SK-N-SH treated with all-trans-retinoic acid at 6 μM for 48 hours (cell line): Measurements from ENCODE around the gene PSME1.
"Not testable (repeated sequence)": the region's sequence is repeated elsewhere in the genome, so short reads cannot be mapped to it uniquely, and the experiment has no call there.

ENCODE experiments used
- ATAC-seq: fragments of 200-7000 bp; cut with Tn5 transposase; 3 replicates; pipeline ENCODE4 v1.9.1; 2020; ENCODE audit warnings: mild to moderate bottlenecking, moderate library complexity
- ARNTL ChIP-seq: fragments of 450-650 bp; formaldehyde crosslinking; IDR thresholded peaks from 2 replicates; pipeline ENCODE4 v1.5.0; 2020; ENCODE audit warnings: low read depth, mild to moderate bottlenecking, moderate library complexity, borderline replicate concordance
- BACH2 ChIP-seq: fragments of 250-450 bp; sonication (Bioruptor Pico); IDR thresholded peaks from 2 replicates; pipeline ENCODE4 v1.9.0; 2021; ENCODE audit warnings: mild to moderate bottlenecking, borderline replicate concordance
- CREB5 ChIP-seq: fragments of 250-450 bp; sonication (Bioruptor Pico); IDR thresholded peaks from 2 replicates; pipeline ENCODE4 v1.5.1; 2020; ENCODE audit warnings: low read depth, mild to moderate bottlenecking, moderate library complexity
- CSDC2 ChIP-seq: fragments of 250-450 bp; sonication (Bioruptor Pico); IDR thresholded peaks from 2 replicates; pipeline ENCODE4 v1.5.0; 2020; ENCODE audit warnings: mild to moderate bottlenecking, moderate library complexity
- CSRNP3 ChIP-seq: fragments of 250-450 bp; sonication (Bioruptor Pico); IDR thresholded peaks from 2 replicates; pipeline ENCODE4 v1.5.1; 2021; ENCODE audit warnings: mild to moderate bottlenecking, moderate library complexity
- ESRRG ChIP-seq: fragments of 250-450 bp; sonication (Bioruptor Pico); IDR thresholded peaks from 2 replicates; pipeline ENCODE4 v1.6.1; 2021; ENCODE audit warnings: mild to moderate bottlenecking
- GLIS3 ChIP-seq: fragments of 250-450 bp; sonication (Bioruptor Pico); IDR thresholded peaks from 2 replicates; pipeline ENCODE4 v1.5.0; 2020; ENCODE audit warnings: mild to moderate bottlenecking, moderate library complexity
- ISL1 ChIP-seq: fragments of 250-450 bp; sonication (Bioruptor Pico); IDR thresholded peaks from 2 replicates; pipeline ENCODE4 v2.1.2; 2022; ENCODE audit warnings: mild to moderate bottlenecking, moderate library complexity
- OSR1 ChIP-seq: fragments of 250-450 bp; sonication (Bioruptor Pico); IDR thresholded peaks from 2 replicates; pipeline ENCODE4 v1.8.0; 2022; ENCODE audit warnings: moderate library complexity, mild to moderate bottlenecking, inconsistent platforms
- PATZ1 ChIP-seq: fragments of 250-450 bp; sonication (Bioruptor Pico); IDR thresholded peaks from 2 replicates; pipeline ENCODE4 v1.8.0; 2020; ENCODE audit warnings: mild to moderate bottlenecking, moderate library complexity, borderline replicate concordance
- POU6F1 ChIP-seq: fragments of 250-450 bp; sonication (Bioruptor Pico); IDR thresholded peaks from 2 replicates; pipeline ENCODE4 v1.8.0; 2021; ENCODE audit warnings: low read depth, mild to moderate bottlenecking, moderate library complexity, borderline replicate concordance
- PPARA ChIP-seq: fragments of 250-450 bp; sonication (Bioruptor Pico); IDR thresholded peaks from 2 replicates; pipeline ENCODE4 v1.5.0; 2020; ENCODE audit warnings: mild to moderate bottlenecking, borderline replicate concordance
- RARB ChIP-seq: fragments of 250-450 bp; sonication (Bioruptor Pico); IDR thresholded peaks from 2 replicates; pipeline ENCODE4 v1.8.0; 2021; ENCODE audit warnings: mild to moderate bottlenecking, moderate library complexity
- SNAI2 ChIP-seq: fragments of 250-450 bp; sonication (Bioruptor Pico); IDR thresholded peaks from 2 replicates; pipeline ENCODE4 v1.5.0; 2020; ENCODE audit warnings: mild to moderate bottlenecking, moderate library complexity
- TCF4 ChIP-seq: fragments of 250-450 bp; sonication (Bioruptor Pico); IDR thresholded peaks from 2 replicates; pipeline ENCODE4 v1.8.0; 2021; ENCODE audit warnings: mild to moderate bottlenecking, moderate library complexity, borderline replicate concordance
- TOX ChIP-seq: fragments of 250-450 bp; sonication (Bioruptor Pico); IDR thresholded peaks from 2 replicates; pipeline ENCODE4 v1.8.0; 2021; ENCODE audit warnings: mild to moderate bottlenecking, moderate library complexity, borderline replicate concordance
- TSHZ2 ChIP-seq: fragments of 250-450 bp; sonication (Bioruptor Pico); IDR thresholded peaks from 2 replicates; pipeline ENCODE4 v1.5.0; 2020; ENCODE audit warnings: mild to moderate bottlenecking, moderate library complexity
- ZC3H10 ChIP-seq: fragments of 250-450 bp; sonication (Bioruptor Pico); IDR thresholded peaks from 2 replicates; pipeline ENCODE4 v1.5.1; 2021; ENCODE audit warnings: mild to moderate bottlenecking, moderate library complexity
- ZFP30 ChIP-seq: fragments of 450-650 bp; formaldehyde crosslinking; IDR thresholded peaks from 2 replicates; pipeline ENCODE4 v1.5.0; 2022; ENCODE audit warnings: mild to moderate bottlenecking, moderate library complexity
- ZNF565 ChIP-seq: fragments of 450-650 bp; formaldehyde crosslinking; conservative IDR thresholded peaks from 2 replicates; pipeline ENCODE4 v1.5.0; 2020; ENCODE audit warnings: low read depth, mild to moderate bottlenecking, moderate library complexity
- ZNF8 ChIP-seq: fragments of 450-650 bp; formaldehyde crosslinking; IDR thresholded peaks from 2 replicates; pipeline ENCODE4 v1.5.0; 2020; ENCODE audit warnings: mild to moderate bottlenecking, moderate library complexity

PSME1 gene

GRCh38 chr14:24102357-24103048 lies 33.5 kb upstream of the PSME1 start:
- TF ChIP-seq ISL1 (CRISPR knock-in tag) (no peak), ARNTL (CRISPR knock-in tag) (no peak), POU6F1 (CRISPR knock-in tag) (no peak), ZNF565 (no peak), PATZ1 (CRISPR knock-in tag) (no peak), CREB5 (CRISPR knock-in tag) (no peak), PPARA (CRISPR knock-in tag) (no peak), ESRRG (CRISPR knock-in tag) (no peak), ZC3H10 (no peak), GLIS3 (CRISPR knock-in tag) (no peak), BACH2 (CRISPR knock-in tag) (no peak), CSRNP3 (CRISPR knock-in tag) (no peak), TOX (no peak), CSDC2 (CRISPR knock-in tag) (no peak), ZNF8 (no peak), ZFP30 (no peak), RARB (CRISPR knock-in tag) (no peak), OSR1 (CRISPR knock-in tag) (no peak), SNAI2 (CRISPR knock-in tag) (no peak), TSHZ2 (CRISPR knock-in tag) (no peak)
- TF ChIP-seq, all 23 proteins: peak for 0
- ATAC-seq: no peak

GRCh38 chr14:24103451-24103850 lies 32.5 kb upstream of the PSME1 start:
- TF ChIP-seq POU6F1 (CRISPR knock-in tag): no peak
- no peak for TF ChIP-seq ESRRG (CRISPR knock-in tag)
- no peak for TF ChIP-seq GLIS3 (CRISPR knock-in tag)
- TF ChIP-seq BACH2 (CRISPR knock-in tag): no peak
- no peak for TF ChIP-seq TCF4 (CRISPR knock-in tag)
- no peak for TF ChIP-seq OSR1 (CRISPR knock-in tag)
- TF ChIP-seq CSRNP3 (CRISPR knock-in tag): no peak
- no peak for TF ChIP-seq ARNTL (CRISPR knock-in tag)
- TF ChIP-seq ZNF565: no peak
- TF ChIP-seq ISL1 (CRISPR knock-in tag): no peak
- no peak for TF ChIP-seq PATZ1 (CRISPR knock-in tag)
- no peak for TF ChIP-seq PPARA (CRISPR knock-in tag)
- TF ChIP-seq, all 23 proteins: peak for 0
- ATAC-seq: no peak

GRCh38 chr14:24105609-24106239 lies 30.3 kb upstream of the PSME1 start:
- ATAC-seq: not testable (repeated sequence)
